Activated CD8-positive, alpha-beta memory T cell treated with anti-CD3 and anti-CD28 coated beads for 24 hours (primary cell): Measurements from ENCODE around the gene KCNK6.

Experiments used
- DNase-seq: peaks from one replicate; pipeline ENCODE4 v3.0.0-alpha.2; 2020

The KCNK6 gene

GRCh38 chr19:38298821-38299680 is 20.6 kb upstream of the KCNK6 start:
- no peak for DNase-seq

GRCh38 chr19:38303517-38304351 is 15.9 kb upstream of the KCNK6 start, which contains the start of gene C19orf33:
Gene C19orf33 (plus strand): TSS chr19:38304251. CDS start chr19:38304262, 11 bp downstream.
- DNase-seq, result no peak

GRCh38 chr19:38304352-38304865 is 15.2 kb upstream of the KCNK6 start:
- DNase-seq, result no peak

GRCh38 chr19:38304866-38305429 is 14.7 kb upstream of the KCNK6 start:
- DNase-seq, result no peak

- DNase-seq, result no peak
These were observed 13.4 kb upstream of the KCNK6 start for GRCh38 chr19:38306236-38306635.

- DNase-seq, result no peak
These were observed 12.6 kb upstream of the KCNK6 start for GRCh38 chr19:38307076-38307475.

GRCh38 chr19:38307597-38307996 is 12.0 kb upstream of the KCNK6 start:
- no peak for DNase-seq

- DNase-seq, result no peak
These were observed 11.5 kb upstream of the KCNK6 start for GRCh38 chr19:38308006-38308766.

GRCh38 chr19:38308926-38309614 is 10.6 kb upstream of the KCNK6 start:
- no peak for DNase-seq

GRCh38 chr19:38309615-38310278 is 9.9 kb upstream of the KCNK6 start:
- no peak for DNase-seq

- no peak for DNase-seq
These were observed 9.4 kb upstream of the KCNK6 start for GRCh38 chr19:38310279-38310670.

- no peak for DNase-seq
These were observed 8.7 kb upstream of the KCNK6 start for GRCh38 chr19:38310986-38311385.

- DNase-seq, result peak; percentile 96
These were observed 3.8 kb upstream of the KCNK6 start, which contains the start of gene YIF1B for GRCh38 chr19:38315657-38316476. Gene YIF1B (minus strand): TSS chr19:38315947. CDS start chr19:38315917, 30 bp downstream.

GRCh38 chr19:38316477-38317067 is 3.1 kb upstream of the KCNK6 start:
- no peak for DNase-seq

- DNase-seq, result peak; percentile 66
These were observed 2.5 kb upstream of the KCNK6 start for GRCh38 chr19:38317104-38317612.

GRCh38 chr19:38318660-38319059 is 985 bp upstream of the KCNK6 start:
- DNase-seq, result no peak

GRCh38 chr19:38320969-38321339 is 1.3 kb downstream of the KCNK6 start:
- no peak for DNase-seq

- no peak for DNase-seq
These were observed 2.1 kb downstream of the KCNK6 start for GRCh38 chr19:38321646-38322196.

- DNase-seq, result no peak
These were observed 3.6 kb downstream of the KCNK6 start for GRCh38 chr19:38323291-38323690.
